ENCODE data around the gene SEMA4B. TPM values are rescaled to one million over a fixed set of nuclear protein-coding genes. Genes with fewer than 3 reads are reported as not detected.

Gene SEMA4B
- total and polyA plus RNA-seq, 10 of the 15 experiments (the other 5 are each of a cell fraction or from before 2014, with no cell fraction given) = 0.87 to 26.0 (median 9.3) TPM

DNA sequence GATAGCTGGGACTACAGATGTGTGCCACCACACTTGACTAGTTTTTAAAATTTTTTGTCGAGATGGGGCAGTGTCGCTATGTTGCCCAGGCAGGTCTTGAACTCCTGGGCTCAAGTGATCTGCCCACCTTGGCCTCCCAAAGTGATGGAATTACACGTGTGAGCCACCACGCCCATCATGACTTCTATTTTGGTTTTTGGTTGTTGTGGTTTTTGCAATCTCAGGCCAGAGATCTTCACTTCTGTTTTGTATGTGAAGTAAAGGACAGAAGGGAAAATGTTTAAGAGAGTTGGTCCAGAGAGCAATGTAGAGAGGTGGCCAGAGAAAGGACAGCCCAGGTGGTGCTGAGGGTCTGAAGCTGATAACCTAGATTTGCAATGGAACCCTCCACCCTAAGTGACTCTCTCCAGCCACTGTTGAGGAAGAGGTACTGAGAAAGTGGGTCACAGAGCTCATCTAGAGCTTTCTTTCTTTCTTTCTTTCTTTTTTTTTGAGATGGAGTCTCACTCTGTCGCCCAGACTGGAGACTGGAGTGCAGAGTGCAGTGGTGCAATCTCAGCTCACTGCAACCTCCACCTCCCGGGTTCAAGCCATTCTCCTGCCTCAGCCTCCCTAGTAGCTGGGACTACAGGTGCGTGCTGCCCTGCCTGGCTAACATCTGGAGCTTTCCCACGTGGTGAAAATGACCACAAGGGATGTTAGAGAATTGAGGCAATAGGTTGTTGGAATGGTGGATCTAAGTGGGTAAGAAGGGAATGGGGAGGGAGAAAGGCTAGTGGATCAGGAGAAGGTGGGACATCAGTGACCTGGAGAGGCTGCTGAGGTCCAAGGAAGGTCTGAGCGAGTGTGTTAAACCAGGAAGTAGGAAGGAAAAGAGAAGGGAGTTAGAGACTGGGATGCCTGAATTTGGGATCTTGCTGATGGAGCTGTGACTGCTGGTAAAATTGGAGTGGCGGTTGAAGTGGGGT is 22.4 kb upstream of the SEMA4B start:
- no peaks in the 10 kb centered on the region for H4K20me1 ChIP-seq (ENCODE audit: control insufficient read depth, insufficient read depth)
- ChIA-PET RAD21 (ENCODE audit: unreplicated experiment) (interaction anchor here (0.8 to 3.5 kb wide), 9 partner anchors 9 to 55 kb away, joined by 3 to 21 read pairs (median 5); partner anchors contain the start of genes CIB1 and GDPGP1), CTCF (interaction anchor here (0.9 to 2.7 kb wide), 12 partner anchors 12 to 53 kb away, joined by 3 to 11 read pairs (median 4); partner anchors contain the start of gene SEMA4B), POLR2A (interaction anchor here (0.6 to 1.8 kb wide), 14 partner anchors 9 to 78 kb away, joined by 3 to 9 read pairs (median 4); partner anchors contain the start of genes CIB1, GDPGP1 and SEMA4B), SMC1A (ENCODE audit: uncharacterized antibody, unreplicated experiment) (interaction anchor here (0.6 to 5.0 kb wide), 10 partner anchors 10 to 129 kb away, joined by 3 to 58 read pairs (median 4); partner anchors contain the start of gene SEMA4B)
- peak overlapping the region; percentile 71 for H2AFZ ChIP-seq (ENCODE audit: control insufficient read depth, low read depth, low read length)
- FAIRE-seq (peak; percentile 75), DNase-seq (ENCODE audit: low read depth, low spot score) (peak; percentile 64), ATAC-seq (peak; percentile 87)
- in situ Hi-C loops (cut with MboI) = no loop called here
- peak overlapping the region; percentile 85 for H3K4me2 ChIP-seq (ENCODE audit: control insufficient read depth, insufficient read depth)
- H3K4me3 ChIP-seq = peak overlapping the region; percentile 54
- H3K9ac ChIP-seq (ENCODE audit: control insufficient read depth, insufficient read depth, low read length) = no peak overlapping the region
- H3K27me3 ChIP-seq (replicated peaks in 1 of 2; ENCODE audit: control insufficient read depth in 2 of 2, insufficient read depth in 2 of 2, low read length in 1 of 2) = no peaks in the 10 kb centered on the region
- no peaks in the 10 kb centered on the region for H3K36me3 ChIP-seq (ENCODE audit: control insufficient read depth in 2 of 2, insufficient read depth in 2 of 2, low read length in 1 of 2)
- intact Hi-C loops (cut with micrococcal nuclease; ENCODE audit: unreplicated experiment) = loop anchor here (2.0 kb wide), 1 partner anchor 58 kb away; no protein-coding TSS in a partner anchor
- H3K27ac ChIP-seq (ENCODE audit: control insufficient read depth, insufficient read depth) = peak overlapping the region; percentile 62
- peaks cover 23% of the 10 kb centered on the region for H3K4me1 ChIP-seq (ENCODE audit: control insufficient read depth, insufficient read depth, low read length)
- BruUV-seq (replicated peaks) = no TSS peak
- no peaks in the 10 kb centered on the region for H3K9me3 ChIP-seq (replicated peaks; ENCODE audit: control insufficient read depth, insufficient read depth, low read length)
- H3K79me2 ChIP-seq (ENCODE audit: control insufficient read depth, insufficient read depth, low read length) = no peaks in the 10 kb centered on the region
- WGBS (ENCODE audit: insufficient coverage, insufficient replicate concordance, low lambda C conversion rate, missing lambda C conversion rate) = 33% methylated on average over 10 of the region's 10 CpGs
- TF ChIP-seq MTA2 (IDR thresholded peaks at IDR 0.05; ENCODE audit: low read depth) (peak; percentile 72), NR2F1 (conservative IDR thresholded peaks at IDR 0.05) (no peak), FOXK2 (IDR thresholded peaks at IDR 0.05) (no peak), PAX5 (IDR thresholded peaks at IDR 0.05; ENCODE audit: borderline replicate concordance, low read depth, low read length) (no peak), NR2C2 (IDR thresholded peaks at IDR 0.05; ENCODE audit: borderline replicate concordance, control insufficient read depth, insufficient read length, low read depth) (no peak), EED (IDR thresholded peaks at IDR 0.05; ENCODE audit: low read depth) (peak; percentile 64), NR2C1 (IDR thresholded peaks at IDR 0.05) (no peak), NRF1 (conservative IDR thresholded peaks at IDR 0.05; ENCODE audit: low read depth, low read length) (no peak), RAD51 (IDR thresholded peaks at IDR 0.05) (peak; percentile 26; the same call in 1 of the 2 replicates), RFX5 (IDR thresholded peaks at IDR 0.05; ENCODE audit: low read depth, low read length) (no peak), MEF2B (IDR thresholded peaks at IDR 0.05; ENCODE audit: partially characterized antibody, poor library complexity, severe bottlenecking) (peak; percentile 81), ZNF217 (IDR thresholded peaks at IDR 0.05) (peak; percentile 88), MTA3 (IDR thresholded peaks at IDR 0.05; ENCODE audit: borderline replicate concordance, low read length) (no peak), CREM (IDR thresholded peaks at IDR 0.05; ENCODE audit: low read depth) (0 out of 2 replicates have a peak, but pooled peaks have one; percentile 40), RUNX3 (IDR thresholded peaks at IDR 0.05; ENCODE audit: low read length) (peak; percentile 95), KDM1A (IDR thresholded peaks at IDR 0.05; ENCODE audit: borderline replicate concordance) (no peak), SMC3 (IDR thresholded peaks at IDR 0.05; ENCODE audit: borderline replicate concordance, low read length) (no peak), TBL1XR1 (IDR thresholded peaks at IDR 0.05; ENCODE audit: low read depth, low read length) (no peak), DPF2 (IDR thresholded peaks at IDR 0.05) (peak; percentile 72), TCF7 (IDR thresholded peaks at IDR 0.05; ENCODE audit: borderline replicate concordance) (no peak)
- TF ChIP-seq, protein P1, sequence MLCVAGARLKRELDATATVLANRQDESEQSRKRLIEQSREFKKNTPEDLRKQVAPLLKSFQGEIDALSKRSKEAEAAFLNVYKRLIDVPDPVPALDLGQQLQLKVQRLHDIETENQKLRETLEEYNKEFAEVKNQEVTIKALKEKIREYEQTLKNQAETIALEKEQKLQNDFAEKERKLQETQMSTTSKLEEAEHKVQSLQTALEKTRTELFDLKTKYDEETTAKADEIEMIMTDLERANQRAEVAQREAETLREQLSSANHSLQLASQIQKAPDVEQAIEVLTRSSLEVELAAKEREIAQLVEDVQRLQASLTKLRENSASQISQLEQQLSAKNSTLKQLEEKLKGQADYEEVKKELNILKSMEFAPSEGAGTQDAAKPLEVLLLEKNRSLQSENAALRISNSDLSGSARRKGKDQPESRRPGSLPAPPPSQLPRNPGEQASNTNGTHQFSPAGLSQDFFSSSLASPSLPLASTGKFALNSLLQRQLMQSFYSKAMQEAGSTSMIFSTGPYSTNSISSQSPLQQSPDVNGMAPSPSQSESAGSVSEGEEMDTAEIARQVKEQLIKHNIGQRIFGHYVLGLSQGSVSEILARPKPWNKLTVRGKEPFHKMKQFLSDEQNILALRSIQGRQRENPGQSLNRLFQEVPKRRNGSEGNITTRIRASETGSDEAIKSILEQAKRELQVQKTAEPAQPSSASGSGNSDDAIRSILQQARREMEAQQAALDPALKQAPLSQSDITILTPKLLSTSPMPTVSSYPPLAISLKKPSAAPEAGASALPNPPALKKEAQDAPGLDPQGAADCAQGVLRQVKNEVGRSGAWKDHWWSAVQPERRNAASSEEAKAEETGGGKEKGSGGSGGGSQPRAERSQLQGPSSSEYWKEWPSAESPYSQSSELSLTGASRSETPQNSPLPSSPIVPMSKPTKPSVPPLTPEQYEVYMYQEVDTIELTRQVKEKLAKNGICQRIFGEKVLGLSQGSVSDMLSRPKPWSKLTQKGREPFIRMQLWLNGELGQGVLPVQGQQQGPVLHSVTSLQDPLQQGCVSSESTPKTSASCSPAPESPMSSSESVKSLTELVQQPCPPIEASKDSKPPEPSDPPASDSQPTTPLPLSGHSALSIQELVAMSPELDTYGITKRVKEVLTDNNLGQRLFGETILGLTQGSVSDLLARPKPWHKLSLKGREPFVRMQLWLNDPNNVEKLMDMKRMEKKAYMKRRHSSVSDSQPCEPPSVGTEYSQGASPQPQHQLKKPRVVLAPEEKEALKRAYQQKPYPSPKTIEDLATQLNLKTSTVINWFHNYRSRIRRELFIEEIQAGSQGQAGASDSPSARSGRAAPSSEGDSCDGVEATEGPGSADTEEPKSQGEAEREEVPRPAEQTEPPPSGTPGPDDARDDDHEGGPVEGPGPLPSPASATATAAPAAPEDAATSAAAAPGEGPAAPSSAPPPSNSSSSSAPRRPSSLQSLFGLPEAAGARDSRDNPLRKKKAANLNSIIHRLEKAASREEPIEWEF (IDR thresholded peaks at IDR 0.05; ENCODE audit: insufficient replicate concordance, low read depth, low read length) = no peak
